ENCODE measurements around the gene NPM3.

DNA sequence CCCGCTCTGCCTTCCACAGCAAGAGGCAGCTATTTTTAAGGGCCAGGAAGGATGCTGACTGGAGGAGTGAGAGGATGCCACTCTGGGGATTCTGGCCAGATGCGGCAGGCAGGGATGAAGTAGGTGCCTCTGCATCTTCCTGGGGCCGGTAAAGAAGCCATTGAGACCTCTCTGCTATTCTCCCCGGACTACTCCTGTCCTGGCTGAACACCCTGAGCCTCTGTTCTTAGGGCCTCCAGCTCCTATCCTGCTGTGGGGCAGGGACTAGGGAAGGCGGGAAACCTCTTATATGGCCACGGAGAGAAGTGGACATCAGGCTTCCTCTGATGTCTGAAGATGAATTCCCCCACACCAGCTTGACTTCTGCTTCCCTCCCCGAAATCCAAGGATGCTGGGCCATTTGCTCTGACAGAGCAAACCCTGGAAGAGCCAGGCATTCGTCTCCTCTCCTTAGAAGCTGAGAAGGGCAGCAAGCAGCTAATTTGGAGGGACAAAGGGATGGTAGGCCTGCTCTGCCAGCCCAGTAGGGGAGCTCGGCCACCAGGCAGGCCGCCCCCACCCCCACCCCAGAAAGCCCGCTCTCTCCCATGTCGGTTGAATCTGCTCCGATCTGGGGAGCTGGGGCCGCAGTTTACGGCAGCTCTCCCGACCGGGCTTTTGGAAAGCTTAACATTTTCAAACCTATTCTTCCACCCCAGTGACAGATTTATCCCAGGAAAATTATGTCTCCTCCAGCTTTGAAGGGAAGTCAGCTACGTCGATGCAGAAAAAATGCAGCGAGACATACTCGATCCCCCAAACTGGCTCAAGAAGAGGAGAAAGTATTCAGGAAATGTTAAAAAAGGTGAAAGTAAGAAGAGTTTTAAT, 10.1 kb downstream of the NPM3 start:
- TF ChIP-seq EZH2phosphoT487 (IDR thresholded peaks at IDR 0.05; ENCODE audit: low read length) = no peak
- TF ChIP-seq, protein P1, sequence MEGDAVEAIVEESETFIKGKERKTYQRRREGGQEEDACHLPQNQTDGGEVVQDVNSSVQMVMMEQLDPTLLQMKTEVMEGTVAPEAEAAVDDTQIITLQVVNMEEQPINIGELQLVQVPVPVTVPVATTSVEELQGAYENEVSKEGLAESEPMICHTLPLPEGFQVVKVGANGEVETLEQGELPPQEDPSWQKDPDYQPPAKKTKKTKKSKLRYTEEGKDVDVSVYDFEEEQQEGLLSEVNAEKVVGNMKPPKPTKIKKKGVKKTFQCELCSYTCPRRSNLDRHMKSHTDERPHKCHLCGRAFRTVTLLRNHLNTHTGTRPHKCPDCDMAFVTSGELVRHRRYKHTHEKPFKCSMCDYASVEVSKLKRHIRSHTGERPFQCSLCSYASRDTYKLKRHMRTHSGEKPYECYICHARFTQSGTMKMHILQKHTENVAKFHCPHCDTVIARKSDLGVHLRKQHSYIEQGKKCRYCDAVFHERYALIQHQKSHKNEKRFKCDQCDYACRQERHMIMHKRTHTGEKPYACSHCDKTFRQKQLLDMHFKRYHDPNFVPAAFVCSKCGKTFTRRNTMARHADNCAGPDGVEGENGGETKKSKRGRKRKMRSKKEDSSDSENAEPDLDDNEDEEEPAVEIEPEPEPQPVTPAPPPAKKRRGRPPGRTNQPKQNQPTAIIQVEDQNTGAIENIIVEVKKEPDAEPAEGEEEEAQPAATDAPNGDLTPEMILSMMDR (IDR thresholded peaks at IDR 0.05; ENCODE audit: low read length) = no peak
